Endothelial cell (in vitro differentiated cells): ENCODE results near the gene OR10H1. TPM values are rescaled to one million over a fixed set of nuclear protein-coding genes. Genes with fewer than 3 reads are reported as not detected.

Experiments
- DNase-seq: peaks from one replicate; pipeline ENCODE4 v3.0.0; 2021; ENCODE audit warnings: low spot score
- H3K27ac Mint-ChIP-seq: one replicate; pipeline ENCODE4 v1.8.0; 2021; ENCODE audit warnings: mixed read lengths, inconsistent platforms; ENCODE audit not compliant: unreplicated experiment
- H3K27me3 Mint-ChIP-seq: one replicate; pipeline ENCODE4 v1.8.0; 2021; ENCODE audit warnings: mild to moderate bottlenecking, moderate library complexity, mixed read lengths, inconsistent platforms; ENCODE audit not compliant: unreplicated experiment
- H3K36me3 Mint-ChIP-seq: one replicate; pipeline ENCODE4 v1.8.0; 2021; ENCODE audit warnings: mild to moderate bottlenecking, low read depth, mixed read lengths, inconsistent platforms; ENCODE audit not compliant: unreplicated experiment
- H3K4me1 Mint-ChIP-seq: one replicate; pipeline ENCODE4 v1.8.0; 2021; ENCODE audit warnings: mild to moderate bottlenecking, mixed read lengths, inconsistent platforms; ENCODE audit not compliant: unreplicated experiment
- H3K4me3 Mint-ChIP-seq: one replicate; pipeline ENCODE4 v1.8.0; 2021; ENCODE audit warnings: mild to moderate bottlenecking, mixed read lengths, inconsistent platforms; ENCODE audit not compliant: unreplicated experiment
- H3K9me3 Mint-ChIP-seq: one replicate; pipeline ENCODE4 v1.8.0; 2021; ENCODE audit warnings: mixed read lengths, inconsistent platforms; ENCODE audit not compliant: unreplicated experiment
- total RNA-seq: library from RNA; stranded (reverse); fragmentation: NEBNext Ultra II Directional; extraction: Animal tissue kit (Norgen Biotek cat#: 25700); gene quantifications from one replicate; pipeline ENCODE4 v1.2.1, GENCODE V29; 2021; ENCODE audit not compliant: unreplicated experiment
- TF ChIP-seq, protein P1 (sequence below): fragments of 200-600 bp; sonication (generic); IDR thresholded peaks from one replicate; pipeline ENCODE4 v1.5.0; 2021; ENCODE audit warnings: antibody characterized with exemption; ENCODE audit not compliant: unreplicated experiment

The OR10H1 gene
- total RNA-seq, 1 donor from 2014 or later, result not detected

- DNase-seq, result no peak
- Mint-ChIP-seq H3K36me3 (peaks cover 15% of the 10 kb centered on the region), H3K27ac (no peak overlapping the region), H3K27me3 (peaks cover 17% of the 10 kb centered on the region), H3K9me3 (peaks cover 36% of the 10 kb centered on the region), H3K4me1 (no peaks in the 10 kb centered on the region), H3K4me3 (peak overlapping the region; percentile 51)
- TF ChIP-seq, protein P1, sequence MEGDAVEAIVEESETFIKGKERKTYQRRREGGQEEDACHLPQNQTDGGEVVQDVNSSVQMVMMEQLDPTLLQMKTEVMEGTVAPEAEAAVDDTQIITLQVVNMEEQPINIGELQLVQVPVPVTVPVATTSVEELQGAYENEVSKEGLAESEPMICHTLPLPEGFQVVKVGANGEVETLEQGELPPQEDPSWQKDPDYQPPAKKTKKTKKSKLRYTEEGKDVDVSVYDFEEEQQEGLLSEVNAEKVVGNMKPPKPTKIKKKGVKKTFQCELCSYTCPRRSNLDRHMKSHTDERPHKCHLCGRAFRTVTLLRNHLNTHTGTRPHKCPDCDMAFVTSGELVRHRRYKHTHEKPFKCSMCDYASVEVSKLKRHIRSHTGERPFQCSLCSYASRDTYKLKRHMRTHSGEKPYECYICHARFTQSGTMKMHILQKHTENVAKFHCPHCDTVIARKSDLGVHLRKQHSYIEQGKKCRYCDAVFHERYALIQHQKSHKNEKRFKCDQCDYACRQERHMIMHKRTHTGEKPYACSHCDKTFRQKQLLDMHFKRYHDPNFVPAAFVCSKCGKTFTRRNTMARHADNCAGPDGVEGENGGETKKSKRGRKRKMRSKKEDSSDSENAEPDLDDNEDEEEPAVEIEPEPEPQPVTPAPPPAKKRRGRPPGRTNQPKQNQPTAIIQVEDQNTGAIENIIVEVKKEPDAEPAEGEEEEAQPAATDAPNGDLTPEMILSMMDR, result no peak
Measured at GRCh38 chr19:15781661-15782060, 33.8 kb downstream of the OR10H1 start.

DNA sequence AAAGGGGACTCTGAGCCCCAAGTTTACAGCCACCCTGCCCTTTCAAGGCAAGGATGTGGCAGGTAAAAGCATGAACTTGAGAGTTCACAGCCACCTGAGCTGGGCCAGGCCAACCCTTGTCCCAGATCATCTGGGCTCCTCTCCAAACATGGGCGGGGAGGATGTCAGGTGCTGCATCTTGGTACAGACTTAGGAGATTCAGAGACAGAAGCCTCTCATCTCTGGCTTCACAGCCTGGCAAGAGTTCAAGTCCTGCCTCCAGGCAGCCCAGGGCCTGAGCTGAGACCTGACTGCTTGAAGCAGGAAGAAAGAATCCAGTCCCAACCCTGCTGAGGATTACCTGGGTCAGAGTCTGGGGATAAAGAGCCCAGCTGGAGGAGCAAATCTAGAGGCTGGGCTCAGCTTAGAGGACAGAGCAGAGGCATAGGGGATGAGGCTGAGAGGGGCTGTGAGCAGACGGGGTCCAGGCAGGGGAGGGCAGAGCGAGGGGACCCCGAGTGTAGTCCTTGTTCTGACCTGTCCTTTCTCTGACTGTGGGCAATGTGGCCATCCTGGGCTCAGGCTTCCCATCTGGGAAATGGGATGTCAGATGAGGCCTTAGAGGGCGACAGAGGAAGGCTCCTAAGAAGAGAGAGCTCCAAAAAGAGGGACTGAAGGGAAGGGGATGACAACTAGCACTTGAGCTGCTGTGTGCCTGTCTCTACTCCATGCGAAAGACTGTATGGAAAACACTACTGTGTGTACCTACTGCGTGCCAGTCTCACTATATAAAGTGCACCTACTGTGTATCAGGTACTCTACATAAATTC, 34.6 kb downstream of the OR10H1 start:
- H3K4me1 Mint-ChIP-seq, result no peaks in the 10 kb centered on the region
- H3K9me3 Mint-ChIP-seq, result peaks cover 44% of the 10 kb centered on the region
- no peak overlapping the region for H3K4me3 Mint-ChIP-seq
- DNase-seq, result no peak
- H3K27me3 Mint-ChIP-seq, result peaks cover 25% of the 10 kb centered on the region
- no peak overlapping the region for H3K27ac Mint-ChIP-seq
- TF ChIP-seq, protein P1, result no peak
- H3K36me3 Mint-ChIP-seq, result peaks cover 20% of the 10 kb centered on the region

DNA sequence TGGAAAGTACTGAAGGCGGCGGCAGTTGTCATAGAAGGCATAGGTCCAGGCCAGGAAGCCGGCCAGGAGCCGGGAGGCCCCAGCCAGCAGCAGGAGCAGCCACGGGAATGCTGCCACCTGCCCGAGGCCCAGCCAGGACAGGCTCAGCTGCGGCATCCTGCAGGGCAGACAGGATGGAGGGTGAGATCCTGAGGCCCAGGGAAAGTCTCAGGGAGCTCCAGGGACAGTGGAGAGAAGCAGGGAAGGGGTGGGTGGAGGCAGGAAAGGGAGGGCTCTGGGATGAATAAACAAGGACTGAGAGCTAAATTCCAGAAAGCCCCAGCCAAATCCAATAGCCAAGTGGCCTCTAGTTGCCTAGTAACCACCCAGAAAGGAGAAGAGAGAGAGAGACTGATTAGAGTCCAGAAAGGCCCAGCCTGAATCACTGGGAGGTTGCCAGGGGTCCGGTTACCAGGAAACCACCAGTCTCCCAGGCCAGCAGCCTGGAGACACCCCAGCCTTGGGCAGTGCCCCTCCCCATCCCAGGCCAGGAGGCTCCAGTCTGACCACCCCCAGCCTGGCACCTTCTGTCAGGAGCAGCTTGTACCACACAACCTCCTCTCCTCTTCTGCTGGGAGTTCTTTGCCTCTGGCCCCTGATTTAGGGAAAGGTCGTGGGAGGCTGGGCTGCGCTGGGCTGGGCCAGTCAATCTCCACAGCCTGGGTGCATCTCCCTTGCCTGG, 35.5 kb downstream of the OR10H1 start:
- no peak for DNase-seq

GRCh38 chr19:15776991-15777970, 38.2 kb downstream of the OR10H1 start:
- TF ChIP-seq, protein P1, result no peak
- Mint-ChIP-seq H3K27ac (peak overlapping the region; percentile 48), H3K9me3 (peaks cover 66% of the 10 kb centered on the region), H3K36me3 (peaks cover 35% of the 10 kb centered on the region), H3K4me1 (no peaks in the 10 kb centered on the region), H3K4me3 (peak overlapping the region; percentile 51), H3K27me3 (peaks cover 26% of the 10 kb centered on the region)
- DNase-seq, result no peak

More for the DNA sequence above, 35.5 kb downstream of the OR10H1 start:
- no peaks in the 10 kb centered on the region for H3K4me1 Mint-ChIP-seq
- no peak overlapping the region for H3K27ac Mint-ChIP-seq
- TF ChIP-seq, protein P1, result no peak
- H3K4me3 Mint-ChIP-seq, result no peak overlapping the region
- peaks cover 23% of the 10 kb centered on the region for H3K36me3 Mint-ChIP-seq
- H3K27me3 Mint-ChIP-seq, result peaks cover 24% of the 10 kb centered on the region
- peaks cover 53% of the 10 kb centered on the region for H3K9me3 Mint-ChIP-seq
